ENCODE data around the gene MRPL55.

Gene MRPL55

DNA sequence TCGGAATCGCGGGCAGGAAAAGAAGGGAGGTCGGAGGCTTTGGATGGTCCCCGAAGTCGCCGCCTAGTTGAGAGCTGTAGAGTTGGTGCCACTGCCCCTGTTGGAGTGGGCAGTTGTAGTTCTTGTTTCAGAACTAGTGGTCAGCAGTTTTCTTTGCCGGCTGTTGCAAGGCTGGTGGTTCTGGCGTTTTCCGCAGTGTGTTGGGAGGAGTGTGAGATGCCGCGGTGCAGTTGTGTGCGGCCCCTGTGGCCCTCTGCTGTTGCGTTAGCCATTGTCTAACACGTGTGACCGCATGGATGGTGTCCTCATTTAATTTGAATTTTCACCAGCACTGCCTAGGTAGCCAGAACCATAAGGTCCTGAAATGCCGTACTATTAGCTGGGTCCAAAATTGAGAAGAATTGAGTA lies 25.2 kb downstream of the MRPL55 start:
- TF ChIP-seq ARNTL (CRISPR knock-in tag; IDR thresholded peaks at IDR 0.05; ENCODE audit: borderline replicate concordance, low read depth) (no peak), ZFP3 (CRISPR knock-in tag; IDR thresholded peaks at IDR 0.05) (no peak), RARB (CRISPR knock-in tag; IDR thresholded peaks at IDR 0.05) (no peak), PPARA (CRISPR knock-in tag; IDR thresholded peaks at IDR 0.05; ENCODE audit: borderline replicate concordance) (no peak), ESRRG (CRISPR knock-in tag; IDR thresholded peaks at IDR 0.05) (no peak), SNAI2 (CRISPR knock-in tag; IDR thresholded peaks at IDR 0.05) (no peak), CSDC2 (CRISPR knock-in tag; IDR thresholded peaks at IDR 0.05) (no peak), CSRNP3 (CRISPR knock-in tag; IDR thresholded peaks at IDR 0.05) (no peak), ZFP30 (CRISPR knock-in tag; IDR thresholded peaks at IDR 0.05) (no peak), ZNF8 (CRISPR knock-in tag; IDR thresholded peaks at IDR 0.05) (no peak), ZNF70 (CRISPR knock-in tag; IDR thresholded peaks at IDR 0.05) (no peak), OSR1 (CRISPR knock-in tag; IDR thresholded peaks at IDR 0.05) (no peak)
- TF ChIP-seq, protein P1, sequence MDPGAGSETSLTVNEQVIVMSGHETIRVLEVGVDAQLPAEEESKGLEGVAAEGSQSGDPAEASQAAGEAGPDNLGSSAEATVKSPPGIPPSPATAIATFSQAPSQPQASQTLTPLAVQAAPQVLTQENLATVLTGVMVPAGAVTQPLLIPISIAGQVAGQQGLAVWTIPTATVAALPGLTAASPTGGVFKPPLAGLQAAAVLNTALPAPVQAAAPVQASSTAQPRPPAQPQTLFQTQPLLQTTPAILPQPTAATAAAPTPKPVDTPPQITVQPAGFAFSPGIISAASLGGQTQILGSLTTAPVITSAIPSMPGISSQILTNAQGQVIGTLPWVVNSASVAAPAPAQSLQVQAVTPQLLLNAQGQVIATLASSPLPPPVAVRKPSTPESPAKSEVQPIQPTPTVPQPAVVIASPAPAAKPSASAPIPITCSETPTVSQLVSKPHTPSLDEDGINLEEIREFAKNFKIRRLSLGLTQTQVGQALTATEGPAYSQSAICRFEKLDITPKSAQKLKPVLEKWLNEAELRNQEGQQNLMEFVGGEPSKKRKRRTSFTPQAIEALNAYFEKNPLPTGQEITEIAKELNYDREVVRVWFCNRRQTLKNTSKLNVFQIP (CRISPR knock-in tag; IDR thresholded peaks at IDR 0.05; ENCODE audit: borderline replicate concordance, low read depth), result no peak
- TF ChIP-seq, protein P2, sequence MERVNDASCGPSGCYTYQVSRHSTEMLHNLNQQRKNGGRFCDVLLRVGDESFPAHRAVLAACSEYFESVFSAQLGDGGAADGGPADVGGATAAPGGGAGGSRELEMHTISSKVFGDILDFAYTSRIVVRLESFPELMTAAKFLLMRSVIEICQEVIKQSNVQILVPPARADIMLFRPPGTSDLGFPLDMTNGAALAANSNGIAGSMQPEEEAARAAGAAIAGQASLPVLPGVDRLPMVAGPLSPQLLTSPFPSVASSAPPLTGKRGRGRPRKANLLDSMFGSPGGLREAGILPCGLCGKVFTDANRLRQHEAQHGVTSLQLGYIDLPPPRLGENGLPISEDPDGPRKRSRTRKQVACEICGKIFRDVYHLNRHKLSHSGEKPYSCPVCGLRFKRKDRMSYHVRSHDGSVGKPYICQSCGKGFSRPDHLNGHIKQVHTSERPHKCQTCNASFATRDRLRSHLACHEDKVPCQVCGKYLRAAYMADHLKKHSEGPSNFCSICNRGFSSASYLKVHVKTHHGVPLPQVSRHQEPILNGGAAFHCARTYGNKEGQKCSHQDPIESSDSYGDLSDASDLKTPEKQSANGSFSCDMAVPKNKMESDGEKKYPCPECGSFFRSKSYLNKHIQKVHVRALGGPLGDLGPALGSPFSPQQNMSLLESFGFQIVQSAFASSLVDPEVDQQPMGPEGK (CRISPR knock-in tag; IDR thresholded peaks at IDR 0.05; ENCODE audit: borderline replicate concordance), result no peak
- ATAC-seq, result peak; percentile 5

DNA sequence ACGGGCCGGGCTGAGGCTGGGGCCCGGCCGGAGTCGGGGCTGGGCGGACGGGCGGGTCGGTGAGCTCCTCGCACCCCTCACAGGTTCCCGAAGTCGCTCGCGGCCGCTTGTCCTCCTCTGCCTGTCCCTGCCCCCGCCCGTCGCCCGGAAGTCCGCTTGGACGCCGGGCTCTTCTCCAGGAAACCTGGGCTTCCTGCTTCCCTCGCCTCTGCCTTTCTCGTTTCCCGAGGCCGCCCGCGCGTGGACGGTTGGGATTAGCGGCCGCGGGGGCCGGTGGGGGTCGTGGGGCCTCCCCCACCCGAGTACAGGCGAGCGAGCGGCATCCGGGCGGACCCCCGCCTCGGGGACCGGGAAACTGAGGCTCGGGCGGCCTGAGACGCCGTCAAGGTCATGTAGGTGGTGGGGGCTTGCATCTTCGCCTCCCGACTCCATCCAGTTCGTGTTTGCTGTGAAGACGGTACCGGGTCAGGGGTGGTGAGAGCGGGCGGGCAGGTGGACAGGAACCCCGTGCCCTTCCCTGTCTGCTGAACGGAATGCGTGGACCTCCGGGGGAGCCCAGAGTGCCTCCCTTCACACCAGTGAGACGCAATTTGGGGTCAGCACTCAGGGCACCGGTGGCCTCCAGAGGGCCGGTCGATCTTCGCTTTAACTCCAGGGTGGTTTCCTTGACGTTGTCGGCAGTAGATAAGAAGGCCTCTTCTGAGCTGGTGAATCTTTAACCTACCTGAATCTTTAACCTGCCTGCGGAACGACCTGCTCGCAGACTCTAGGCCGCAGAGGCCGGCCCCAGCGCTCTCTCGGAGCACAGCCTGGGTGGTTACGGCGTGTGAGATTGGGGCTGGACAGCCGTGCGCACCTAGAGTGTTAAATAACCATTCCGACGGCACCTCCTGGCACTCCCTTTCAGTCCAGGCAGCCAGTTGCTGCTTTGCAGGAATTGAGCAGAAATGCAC lies 25.9 kb downstream of the MRPL55 start:
- TF ChIP-seq TCF4 (CRISPR knock-in tag; IDR thresholded peaks at IDR 0.05; ENCODE audit: borderline replicate concordance) (no peak), PPARA (CRISPR knock-in tag; IDR thresholded peaks at IDR 0.05; ENCODE audit: borderline replicate concordance) (no peak), ZC3H10 (CRISPR knock-in tag; IDR thresholded peaks at IDR 0.05) (no peak), SNAI2 (CRISPR knock-in tag; IDR thresholded peaks at IDR 0.05) (no peak), ZNF565 (CRISPR knock-in tag; conservative IDR thresholded peaks at IDR 0.05; ENCODE audit: low read depth) (no peak), GLIS3 (CRISPR knock-in tag; IDR thresholded peaks at IDR 0.05) (no peak), ZNF8 (CRISPR knock-in tag; IDR thresholded peaks at IDR 0.05) (no peak), ARNTL (CRISPR knock-in tag; IDR thresholded peaks at IDR 0.05; ENCODE audit: borderline replicate concordance, low read depth) (no peak), ISL1 (CRISPR knock-in tag; IDR thresholded peaks at IDR 0.05) (no peak), ESRRG (CRISPR knock-in tag; IDR thresholded peaks at IDR 0.05) (no peak), ZFP30 (CRISPR knock-in tag; IDR thresholded peaks at IDR 0.05) (no peak), OSR1 (CRISPR knock-in tag; IDR thresholded peaks at IDR 0.05) (no peak), BACH2 (CRISPR knock-in tag; IDR thresholded peaks at IDR 0.05; ENCODE audit: borderline replicate concordance) (no peak), CSRNP3 (CRISPR knock-in tag; IDR thresholded peaks at IDR 0.05) (no peak)
- TF ChIP-seq, protein P1 (CRISPR knock-in tag; IDR thresholded peaks at IDR 0.05; ENCODE audit: borderline replicate concordance, low read depth), result no peak
- TF ChIP-seq, protein P3, sequence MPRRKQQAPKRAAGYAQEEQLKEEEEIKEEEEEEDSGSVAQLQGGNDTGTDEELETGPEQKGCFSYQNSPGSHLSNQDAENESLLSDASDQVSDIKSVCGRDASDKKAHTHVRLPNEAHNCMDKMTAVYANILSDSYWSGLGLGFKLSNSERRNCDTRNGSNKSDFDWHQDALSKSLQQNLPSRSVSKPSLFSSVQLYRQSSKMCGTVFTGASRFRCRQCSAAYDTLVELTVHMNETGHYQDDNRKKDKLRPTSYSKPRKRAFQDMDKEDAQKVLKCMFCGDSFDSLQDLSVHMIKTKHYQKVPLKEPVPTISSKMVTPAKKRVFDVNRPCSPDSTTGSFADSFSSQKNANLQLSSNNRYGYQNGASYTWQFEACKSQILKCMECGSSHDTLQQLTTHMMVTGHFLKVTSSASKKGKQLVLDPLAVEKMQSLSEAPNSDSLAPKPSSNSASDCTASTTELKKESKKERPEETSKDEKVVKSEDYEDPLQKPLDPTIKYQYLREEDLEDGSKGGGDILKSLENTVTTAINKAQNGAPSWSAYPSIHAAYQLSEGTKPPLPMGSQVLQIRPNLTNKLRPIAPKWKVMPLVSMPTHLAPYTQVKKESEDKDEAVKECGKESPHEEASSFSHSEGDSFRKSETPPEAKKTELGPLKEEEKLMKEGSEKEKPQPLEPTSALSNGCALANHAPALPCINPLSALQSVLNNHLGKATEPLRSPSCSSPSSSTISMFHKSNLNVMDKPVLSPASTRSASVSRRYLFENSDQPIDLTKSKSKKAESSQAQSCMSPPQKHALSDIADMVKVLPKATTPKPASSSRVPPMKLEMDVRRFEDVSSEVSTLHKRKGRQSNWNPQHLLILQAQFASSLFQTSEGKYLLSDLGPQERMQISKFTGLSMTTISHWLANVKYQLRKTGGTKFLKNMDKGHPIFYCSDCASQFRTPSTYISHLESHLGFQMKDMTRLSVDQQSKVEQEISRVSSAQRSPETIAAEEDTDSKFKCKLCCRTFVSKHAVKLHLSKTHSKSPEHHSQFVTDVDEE (CRISPR knock-in tag; IDR thresholded peaks at IDR 0.05), result no peak
- TF ChIP-seq, protein P2 (CRISPR knock-in tag; IDR thresholded peaks at IDR 0.05; ENCODE audit: borderline replicate concordance), result no peak
- ATAC-seq, result peak; percentile 16

All from SK-N-SH treated with all-trans-retinoic acid at 6 μM for 48 hours (cell line).